Measurements from ENCODE around the gene DPH3. TPM values are rescaled to one million over a fixed set of nuclear protein-coding genes. Genes with fewer than 3 reads are reported as not detected.

The DPH3 gene
- total RNA-seq, 6 experiments from 2014 or later: 35.5 to 49.8 (median 44.3) TPM

GRCh38 chr3:16211176-16211904, 53.4 kb downstream of the DPH3 start:
- Mint-ChIP-seq H3K9me3 (no peaks in the 10 kb centered on the region), H3K27ac (peak overlapping the region; percentile 65; the same call in 1 of the 2 replicates)
- DNase-seq: peak; percentile 37

More at GRCh38 chr3:16211176-16211904, 53.4 kb downstream of the DPH3 start:
- H3K4me1 Mint-ChIP-seq (ENCODE audit: low read depth): peaks cover 25% of the 10 kb centered on the region
- H3K27me3 Mint-ChIP-seq (ENCODE audit: insufficient read depth): peaks cover 3% of the 10 kb centered on the region; the same call in 1 of the 2 replicates
- TF ChIP-seq CTCF (IDR thresholded peaks at IDR 0.05): no peak
- H3K4me3 Mint-ChIP-seq: no peak overlapping the region
- H3K36me3 Mint-ChIP-seq (ENCODE audit: low read depth): no peaks in the 10 kb centered on the region

Other genes starting within 250 kb of the DPH3 start
- 1 to 10 TPM; 5.5 to 7.2 (median 6.4) TPM for gene GALNT15, start 90.3 kb downstream of the DPH3 start, total RNA-seq (2021; fragmentation: NEBNext Ultra II Directional; extraction: Animal tissue kit (Norgen Biotek cat#: 25700))
- 1 to 10 TPM; 6.4 to 8.7 (median 8.1) TPM for gene OXNAD1, start 269 bp upstream of the DPH3 start, total RNA-seq (2021; fragmentation: NEBNext Ultra II Directional; extraction: Animal tissue kit (Norgen Biotek cat#: 25700))
- gene RFTN1, start 248.8 kb upstream of the DPH3 start, total RNA-seq (2021; fragmentation: NEBNext Ultra II Directional; extraction: Animal tissue kit (Norgen Biotek cat#: 25700)): 10 to 100 TPM; 53.4 to 62.4 (median 57.4) TPM